GM12872 (cell line): Measurements from ENCODE around the gene MTHFD1L.

Experiments
- TF ChIP-seq, protein P1 (sequence below): IDR thresholded peaks from 3 replicates; pipeline ENCODE4 v1.5.1; 2011; ENCODE audit warnings: low read depth, mild to moderate bottlenecking, low read length, moderate library complexity; ENCODE audit not compliant: insufficient read depth

MTHFD1L gene

GRCh38 chr6:151095538-151096254, 230.2 kb downstream of the MTHFD1L start:
- TF ChIP-seq, protein P1, sequence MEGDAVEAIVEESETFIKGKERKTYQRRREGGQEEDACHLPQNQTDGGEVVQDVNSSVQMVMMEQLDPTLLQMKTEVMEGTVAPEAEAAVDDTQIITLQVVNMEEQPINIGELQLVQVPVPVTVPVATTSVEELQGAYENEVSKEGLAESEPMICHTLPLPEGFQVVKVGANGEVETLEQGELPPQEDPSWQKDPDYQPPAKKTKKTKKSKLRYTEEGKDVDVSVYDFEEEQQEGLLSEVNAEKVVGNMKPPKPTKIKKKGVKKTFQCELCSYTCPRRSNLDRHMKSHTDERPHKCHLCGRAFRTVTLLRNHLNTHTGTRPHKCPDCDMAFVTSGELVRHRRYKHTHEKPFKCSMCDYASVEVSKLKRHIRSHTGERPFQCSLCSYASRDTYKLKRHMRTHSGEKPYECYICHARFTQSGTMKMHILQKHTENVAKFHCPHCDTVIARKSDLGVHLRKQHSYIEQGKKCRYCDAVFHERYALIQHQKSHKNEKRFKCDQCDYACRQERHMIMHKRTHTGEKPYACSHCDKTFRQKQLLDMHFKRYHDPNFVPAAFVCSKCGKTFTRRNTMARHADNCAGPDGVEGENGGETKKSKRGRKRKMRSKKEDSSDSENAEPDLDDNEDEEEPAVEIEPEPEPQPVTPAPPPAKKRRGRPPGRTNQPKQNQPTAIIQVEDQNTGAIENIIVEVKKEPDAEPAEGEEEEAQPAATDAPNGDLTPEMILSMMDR, result no peak

- TF ChIP-seq, protein P1, result no peak
These were observed 230.7 kb downstream of the MTHFD1L start for GRCh38 chr6:151096255-151096612.

DNA sequence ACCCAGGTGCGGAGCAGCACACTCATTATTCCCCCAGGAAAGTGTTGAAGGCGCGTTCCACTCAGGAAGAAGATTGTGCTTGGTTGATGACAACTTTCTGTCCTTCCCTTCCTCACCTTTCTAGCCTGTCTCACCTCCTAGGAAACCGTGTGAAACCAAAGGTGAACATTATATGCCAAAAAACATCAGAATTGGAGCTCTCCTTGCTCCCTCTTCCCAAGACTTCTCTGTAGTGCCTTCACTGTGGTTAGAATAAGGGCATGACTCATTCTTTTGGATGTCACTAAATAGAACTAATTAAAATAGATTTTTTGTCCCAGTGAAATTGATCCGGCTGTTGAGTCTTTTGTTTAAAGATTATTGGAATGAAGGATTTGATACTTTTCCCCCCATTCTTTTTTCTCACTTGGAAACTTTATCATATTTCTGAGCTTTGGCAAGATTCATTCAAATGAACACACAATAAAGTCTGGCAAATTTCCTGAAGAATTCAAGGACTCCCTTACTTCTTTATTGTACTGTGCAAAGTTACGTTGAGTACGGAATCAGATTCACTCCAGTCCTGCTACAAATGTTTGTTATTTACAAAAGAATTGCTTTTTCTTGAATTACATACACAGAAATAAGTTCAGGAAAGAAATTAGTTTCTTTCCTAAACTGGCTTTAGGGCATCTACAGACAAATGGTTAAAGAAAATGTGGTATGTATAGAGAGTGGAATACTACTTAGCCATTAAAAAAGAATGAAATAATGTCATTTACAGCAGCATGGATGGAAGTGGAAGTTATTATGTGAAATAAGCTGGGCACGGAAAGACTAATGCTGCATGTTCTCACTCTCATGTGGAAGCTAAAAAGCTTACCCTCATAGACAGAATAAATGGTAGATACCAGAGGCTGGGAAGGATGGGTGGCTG, 231.4 kb downstream of the MTHFD1L start:
- TF ChIP-seq, protein P1, result no peak

- TF ChIP-seq, protein P1, result no peak
These were observed 232.7 kb downstream of the MTHFD1L start for GRCh38 chr6:151098166-151098565.

- TF ChIP-seq, protein P1, result no peak
These were observed 234.8 kb downstream of the MTHFD1L start for GRCh38 chr6:151100326-151100725.

DNA sequence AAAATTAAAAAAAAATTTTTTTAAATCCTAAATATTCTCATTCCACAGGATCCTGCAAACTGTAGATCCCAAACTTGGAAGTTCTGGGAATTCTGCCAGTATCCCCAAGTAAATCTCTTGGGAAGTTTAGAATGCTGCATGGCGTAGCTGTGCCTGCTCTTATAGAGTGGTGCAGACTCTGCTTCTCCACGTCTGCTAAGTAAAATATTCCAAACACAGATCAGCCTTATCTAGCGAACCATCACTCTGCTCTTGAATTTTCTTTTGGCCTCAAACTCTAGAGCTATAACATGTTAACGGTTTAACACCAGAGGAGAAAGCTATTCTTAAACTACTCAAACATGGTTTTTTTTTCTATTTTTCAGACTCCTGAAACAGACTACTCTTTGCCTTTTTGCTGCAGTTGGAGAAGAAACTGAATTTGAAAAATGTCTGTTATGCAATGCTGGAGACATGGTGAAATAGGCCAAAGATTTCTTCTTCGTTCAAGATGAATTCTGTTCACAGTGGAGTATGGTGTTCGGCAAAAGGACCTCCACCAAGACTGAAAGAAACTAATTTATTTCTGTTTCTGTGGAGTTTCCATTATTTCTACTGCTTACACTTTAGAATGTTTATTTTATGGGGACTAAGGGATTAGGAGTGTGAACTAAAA, 235.8 kb downstream of the MTHFD1L start:
- TF ChIP-seq, protein P1, result no peak

GRCh38 chr6:151101816-151102694, 236.6 kb downstream of the MTHFD1L start:
- TF ChIP-seq, protein P1, result no peak
